DOHH2 (cell line): ENCODE results near the gene RAD51B.

ENCODE experiments used
- CTCF ChIP-seq: fragments of 200-600 bp; sonication (generic); IDR thresholded peaks from one replicate; pipeline ENCODE4 v1.5.1; 2014; ENCODE audit warnings: antibody characterized with exemption, mild to moderate bottlenecking, low read depth, low read length; ENCODE audit not compliant: poor library complexity, severe bottlenecking
- EZH2phosphoT487 ChIP-seq: fragments of 200-600 bp; sonication (generic); IDR thresholded peaks from 2 replicates; pipeline ENCODE4 v1.6.1; 2017; ENCODE audit warnings: borderline replicate concordance, mild to moderate bottlenecking, antibody characterized with exemption, low read length, moderate library complexity, mixed read lengths

- TF ChIP-seq CTCF (no peak), EZH2phosphoT487 (no peak)
Observed at GRCh38 chr14:68587931-68588330, 768.4 kb downstream of the RAD51B start.
